ENCODE data around the gene WSB2. TPM values are rescaled to one million over a fixed set of nuclear protein-coding genes. Genes with fewer than 3 reads are reported as not detected.

WSB2 gene
- total and polyA plus RNA-seq, 2 of the 8 experiments (the other 6 are each of a cell fraction or from before 2014, with no cell fraction given): 47.5 to 58.2 TPM

Small RNA genes within 50 kb of the gene (small RNA-seq; reads per million reads assigned to genes)
- not detected for gene AC131159.1 (ENCODE audit: insufficient read depth)

Other genes starting within 250 kb of the WSB2 start
- 2.1 and 2.2 TPM in 2 replicates for gene KSR2, start 92.2 kb downstream of the WSB2 start, total RNA-seq (2021; fragmentation: NEBNext Ultra II Directional; extraction: Animal tissue kit (Norgen Biotek cat#: 25700))
- 0.60 and 0.74 TPM in 2 replicates for gene KSR2, start 92.2 kb downstream of the WSB2 start, polyA plus RNA-seq (2011; rRNA removed)
- gene RFC5, start 44.5 kb downstream of the WSB2 start, total RNA-seq (2021; fragmentation: NEBNext Ultra II Directional; extraction: Animal tissue kit (Norgen Biotek cat#: 25700)): 34.4 and 35.5 TPM in 2 replicates
- 40.6 and 40.9 TPM in 2 replicates for gene RFC5, start 44.5 kb downstream of the WSB2 start, polyA plus RNA-seq (2011; rRNA removed)
- 93.6 and 96.8 TPM in 2 replicates for gene VSIG10, start 42.8 kb upstream of the WSB2 start, total RNA-seq (2021; fragmentation: NEBNext Ultra II Directional; extraction: Animal tissue kit (Norgen Biotek cat#: 25700))
- 34.4 and 42.7 TPM in 2 replicates for gene VSIG10, start 42.8 kb upstream of the WSB2 start, polyA plus RNA-seq (2011; rRNA removed)
- gene PEBP1, start 74.9 kb upstream of the WSB2 start, total RNA-seq (2021; fragmentation: NEBNext Ultra II Directional; extraction: Animal tissue kit (Norgen Biotek cat#: 25700)): 444 and 458 TPM in 2 replicates
- 580 and 622 TPM in 2 replicates for gene PEBP1, start 74.9 kb upstream of the WSB2 start, polyA plus RNA-seq (2011; rRNA removed)